Pulmonary artery endothelial cell (primary cell): Measurements from ENCODE around the gene WWOX. TPM values are rescaled to one million over a fixed set of nuclear protein-coding genes. Genes with fewer than 3 reads are reported as not detected.

Source experiments
- DNase-seq: peaks from one replicate; pipeline ENCODE4 v3.0.0-alpha.2; 2011; ENCODE audit warnings: low read depth, low spot score
- total RNA-seq: library from RNA; depleted of rRNA; stranded (reverse); fragments of >200 nt; gene quantifications from 2 replicates; pipeline ENCODE4 v1.2.3, GENCODE V29; 2014

The WWOX gene
- total RNA-seq, 1 donor from 2014 or later, result 15.9 TPM

DNA sequence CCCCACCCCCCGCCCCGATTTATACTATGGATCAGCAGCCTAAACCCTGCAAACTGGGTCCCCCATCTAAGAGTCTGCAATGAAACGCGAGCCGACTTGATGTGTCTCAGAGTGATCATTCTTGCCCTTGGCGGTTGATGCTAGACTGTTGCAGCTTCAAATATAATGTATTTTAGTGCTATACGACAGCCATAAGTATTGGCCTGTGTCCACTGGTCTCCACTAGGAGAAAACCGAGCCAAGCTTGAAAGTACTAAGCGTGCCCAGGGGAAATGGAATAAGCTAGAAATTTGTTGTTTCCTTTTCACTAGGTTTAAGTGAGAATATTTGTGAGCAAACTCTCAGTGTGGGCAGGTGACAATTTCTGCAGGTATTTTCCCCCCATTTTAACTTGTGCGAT is 789.9 kb downstream of the WWOX start:
- no peak for DNase-seq

DNA sequence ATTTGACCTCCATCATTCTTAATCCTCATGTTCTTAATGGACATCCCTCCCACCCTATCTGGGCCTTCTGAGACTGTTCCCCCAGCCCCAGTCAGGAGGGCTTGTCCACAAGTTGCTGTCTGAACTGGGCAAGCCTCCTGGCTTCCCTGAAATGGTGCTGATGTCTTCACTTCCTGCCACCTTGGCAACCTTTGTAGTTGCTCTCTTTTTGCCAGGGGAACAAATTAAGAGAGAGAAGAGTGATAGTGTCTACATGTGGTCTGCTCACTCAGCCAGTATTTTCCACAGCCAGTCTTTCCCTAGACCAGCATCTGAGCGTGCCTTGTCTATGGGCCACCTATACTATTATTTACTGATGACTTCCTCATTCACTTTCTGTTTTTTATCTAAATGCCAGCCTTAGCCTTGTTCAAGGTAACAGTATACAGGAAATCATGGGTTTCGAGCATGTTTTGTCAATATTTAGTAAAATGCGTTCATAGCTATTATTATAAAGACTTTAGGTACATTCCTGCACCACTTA is 791.0 kb downstream of the WWOX start:
- DNase-seq, result no peak

GRCh38 chr16:78892951-78893733 is 793.7 kb downstream of the WWOX start:
- DNase-seq, result no peak

GRCh38 chr16:78894886-78895285 is 795.4 kb downstream of the WWOX start:
- no peak for DNase-seq

GRCh38 chr16:78895681-78896080 is 796.2 kb downstream of the WWOX start:
- DNase-seq, result peak; percentile 58

DNA sequence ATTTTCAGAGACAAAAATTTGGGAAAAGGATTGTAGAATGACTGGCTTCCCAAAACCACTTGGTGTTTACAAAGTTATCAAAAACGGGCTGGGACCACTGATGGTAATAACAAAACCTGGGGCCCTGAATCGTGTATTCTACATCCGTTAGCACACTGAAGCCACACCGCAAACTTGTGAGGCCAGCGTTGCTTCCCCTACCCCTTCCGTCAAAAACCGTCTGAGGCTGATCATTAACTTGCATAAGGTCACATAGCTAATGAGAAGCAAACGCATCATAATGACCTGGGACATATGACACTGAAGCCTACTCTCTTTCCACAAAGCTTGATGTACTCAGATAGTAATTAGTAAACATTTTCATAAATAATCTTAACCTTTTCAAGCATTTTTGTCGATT is 796.8 kb downstream of the WWOX start:
- no peak for DNase-seq

DNA sequence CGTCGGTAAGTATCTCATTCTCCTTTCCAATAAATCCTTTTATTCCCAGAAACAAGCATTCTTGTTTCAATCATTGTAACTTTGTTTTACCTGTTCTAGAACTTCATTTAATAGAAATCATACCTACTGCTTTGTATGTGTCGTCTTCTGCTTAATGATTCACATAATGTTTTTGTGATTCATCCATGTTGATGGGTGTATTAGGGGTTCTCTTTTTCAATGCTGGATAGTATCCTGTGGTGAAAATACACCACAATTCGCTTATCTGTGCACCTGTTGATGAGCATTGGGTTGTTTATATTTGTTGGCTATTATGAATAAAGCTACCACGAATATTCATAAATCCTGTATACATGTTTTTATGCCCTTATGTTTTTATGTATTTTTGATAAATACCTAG is 797.8 kb downstream of the WWOX start:
- DNase-seq, result no peak

DNA sequence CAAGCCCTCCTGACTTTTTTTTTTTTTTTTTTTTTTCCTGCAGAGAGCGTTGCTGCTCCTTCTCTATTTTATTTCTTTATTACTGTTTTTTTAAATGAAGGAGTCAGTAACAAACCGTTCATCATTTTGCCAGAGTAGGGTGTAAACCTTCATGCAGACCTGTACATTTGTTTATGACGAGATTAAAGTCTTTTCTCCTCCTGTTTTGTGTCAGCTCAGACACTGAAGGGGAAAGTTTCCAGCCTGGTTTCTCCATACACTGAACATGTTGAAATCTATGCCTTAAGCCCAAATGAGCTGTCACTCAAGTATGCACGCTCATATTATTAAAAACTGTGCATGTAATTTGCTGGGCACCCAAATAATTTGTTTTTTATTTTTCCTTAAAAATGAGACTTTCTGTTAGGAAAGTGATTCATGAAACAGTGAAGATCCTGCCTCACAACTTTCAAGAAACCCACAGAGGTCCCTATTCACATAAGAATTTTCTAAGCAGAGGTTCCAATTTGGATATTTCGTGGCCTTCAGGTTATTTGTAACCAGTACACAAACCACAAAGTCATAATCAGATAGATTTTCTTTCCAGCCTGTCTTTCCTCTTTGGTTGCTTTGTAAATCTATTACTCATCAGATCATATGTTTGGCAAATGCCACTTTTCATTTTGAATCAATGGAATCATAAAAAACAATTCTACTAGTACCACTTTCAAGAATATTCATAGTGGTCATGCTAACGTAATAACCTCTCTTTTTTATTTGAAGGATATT is 800.8 kb downstream of the WWOX start:
- no peak for DNase-seq

DNA sequence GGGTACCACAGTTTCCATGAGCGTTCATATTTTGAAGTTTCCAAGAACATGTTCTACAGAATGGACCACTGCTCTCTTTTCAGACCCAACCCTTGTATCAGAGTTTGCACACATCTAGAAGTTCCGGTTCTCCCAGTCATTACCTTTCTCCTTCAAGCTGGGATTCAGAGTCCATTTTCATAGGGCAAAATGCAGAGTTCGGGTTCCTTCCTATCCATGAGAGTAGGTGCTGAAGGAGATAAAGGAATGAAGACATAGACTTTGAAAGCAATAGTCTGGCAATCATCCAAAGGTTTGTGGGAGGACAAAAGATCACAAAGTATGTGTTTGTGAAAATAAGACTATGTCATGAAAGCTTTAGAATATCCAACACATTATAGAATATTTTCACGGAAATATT is 801.5 kb downstream of the WWOX start:
- DNase-seq, result no peak

DNA sequence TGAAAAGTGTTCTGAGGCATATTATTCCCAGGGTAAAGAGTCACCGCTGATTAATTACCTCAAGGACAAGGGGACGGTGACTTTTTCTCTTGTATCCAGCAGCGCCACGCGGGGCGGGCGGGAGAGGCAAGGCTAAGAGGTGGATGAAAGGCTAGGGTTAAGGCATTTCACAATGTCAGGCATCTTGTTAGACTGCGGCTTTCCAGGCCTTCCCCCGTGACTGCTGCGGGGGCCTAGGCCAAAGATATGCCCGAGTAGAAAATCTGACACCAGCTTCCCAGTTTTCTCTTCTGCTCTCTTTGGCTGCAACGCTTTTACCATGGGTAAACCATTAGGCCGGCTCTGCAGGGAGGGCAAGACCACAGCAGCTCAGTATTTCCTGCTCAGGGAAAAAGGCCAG is 802.9 kb downstream of the WWOX start:
- DNase-seq, result no peak

DNA sequence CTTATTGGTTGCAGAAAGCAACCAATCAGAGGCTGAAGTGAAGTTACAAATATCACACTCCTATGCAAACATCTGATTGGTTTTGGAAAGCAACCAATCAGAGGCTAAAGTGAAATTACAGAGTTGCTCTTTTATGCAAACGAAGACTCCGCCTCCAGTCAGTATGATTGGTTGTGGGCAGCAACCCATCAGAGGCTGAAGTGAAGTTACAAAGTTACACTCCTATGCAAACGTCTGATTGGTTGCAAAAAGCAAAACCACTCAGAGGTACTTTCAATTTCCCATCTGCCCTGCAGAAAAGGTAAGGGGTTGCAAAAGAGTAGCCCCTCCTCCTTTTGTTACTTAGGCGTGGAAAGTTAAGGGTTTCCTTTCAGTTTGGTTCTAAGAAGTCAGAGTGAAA is 803.8 kb downstream of the WWOX start:
- DNase-seq, result no peak

- DNase-seq, result no peak
Observed at GRCh38 chr16:78903843-78904242, 804.4 kb downstream of the WWOX start.

DNA sequence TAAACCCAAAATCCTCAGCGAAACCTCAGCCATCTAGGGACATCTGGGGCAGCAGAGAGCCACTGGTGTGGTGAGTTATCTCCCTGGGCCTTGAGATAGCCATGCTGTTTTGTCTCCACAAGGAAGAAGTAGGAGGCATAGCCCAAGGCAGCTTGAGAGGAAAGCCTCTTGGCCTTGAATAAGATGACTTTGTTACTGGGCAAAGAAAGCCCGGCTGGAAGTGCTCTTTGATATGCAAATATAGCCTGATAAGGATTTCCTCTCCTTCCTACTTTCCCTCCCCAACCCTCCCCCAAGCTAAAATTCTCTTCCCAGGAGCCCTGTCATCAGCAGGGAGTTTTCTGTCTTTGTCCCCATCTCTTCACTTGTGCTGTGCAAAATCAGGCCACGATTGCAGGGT is 806.7 kb downstream of the WWOX start:
- no peak for DNase-seq

GRCh38 chr16:78909226-78909625 is 809.8 kb downstream of the WWOX start:
- no peak for DNase-seq

DNA sequence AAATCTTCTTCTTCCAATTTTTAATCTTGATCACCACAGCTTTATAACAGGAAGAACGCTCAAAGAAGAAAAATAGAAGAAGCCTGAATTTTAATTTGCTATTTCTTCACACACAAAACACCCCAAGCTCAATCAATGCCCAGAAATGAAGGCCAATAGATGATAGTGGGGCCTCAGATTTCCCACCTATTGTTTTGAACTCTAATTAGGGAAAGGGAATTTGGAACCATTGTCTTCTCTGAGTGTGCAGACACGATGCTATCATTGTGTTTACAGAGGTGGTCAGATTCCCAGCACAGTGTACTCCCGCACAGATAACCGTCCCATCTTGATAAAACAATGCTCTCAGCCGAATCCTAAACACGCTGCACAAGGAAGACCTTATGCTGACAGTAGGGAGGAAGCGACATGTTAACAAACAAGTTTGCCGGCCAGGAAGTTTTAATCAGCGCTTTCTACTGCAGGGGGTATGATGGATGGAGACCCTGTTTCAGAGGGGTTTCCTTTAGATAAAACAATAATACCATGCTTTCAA is 816.4 kb downstream of the WWOX start:
- DNase-seq, result no peak

GRCh38 chr16:78916928-78917545 is 817.6 kb downstream of the WWOX start:
- no peak for DNase-seq

DNA sequence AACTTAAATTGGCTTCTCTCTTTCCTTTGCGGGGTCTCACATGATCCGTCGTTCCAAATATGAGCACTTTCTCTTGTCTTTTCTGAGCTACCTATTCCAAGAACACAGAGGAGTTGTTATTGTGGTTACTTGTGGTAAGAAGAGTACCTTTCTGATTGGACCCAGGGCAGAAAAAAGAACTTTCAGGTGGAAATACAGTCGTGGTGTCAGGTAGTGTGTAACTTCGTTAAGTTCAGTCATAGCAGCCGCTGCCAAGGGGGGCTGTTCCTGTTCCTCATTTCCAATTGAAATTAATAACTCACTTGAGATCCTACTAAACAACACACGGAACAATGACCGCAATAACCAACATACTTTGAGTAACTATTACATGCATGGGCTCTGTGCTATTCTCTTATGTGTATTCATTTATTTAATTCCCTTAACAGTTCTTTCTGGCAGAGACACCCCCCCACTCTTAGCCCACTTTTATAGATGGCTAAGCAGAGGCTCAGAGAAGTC is 819.4 kb downstream of the WWOX start:
- no peak for DNase-seq

DNA sequence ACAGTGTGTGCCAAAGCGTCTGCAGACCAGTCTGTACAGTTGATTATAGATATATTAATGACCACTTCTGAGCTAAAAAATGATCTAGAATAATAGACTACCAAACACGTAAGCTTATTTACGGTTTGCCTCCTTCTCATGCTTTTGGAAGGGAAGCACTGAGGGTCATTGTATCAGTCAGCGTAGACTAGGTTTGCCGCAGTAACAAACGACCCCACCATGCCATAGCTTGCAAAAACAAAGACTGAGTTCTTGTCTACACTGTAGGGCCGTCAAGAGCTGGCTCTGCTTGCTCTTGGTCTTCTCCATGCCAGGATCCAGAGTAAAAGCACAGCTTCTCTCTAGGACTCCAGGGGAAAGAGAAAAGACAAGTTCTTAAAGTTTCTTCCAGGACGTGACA is 820.4 kb downstream of the WWOX start:
- DNase-seq, result no peak

- no peak for DNase-seq
Observed at GRCh38 chr16:78920621-78921020, 821.2 kb downstream of the WWOX start.

DNA sequence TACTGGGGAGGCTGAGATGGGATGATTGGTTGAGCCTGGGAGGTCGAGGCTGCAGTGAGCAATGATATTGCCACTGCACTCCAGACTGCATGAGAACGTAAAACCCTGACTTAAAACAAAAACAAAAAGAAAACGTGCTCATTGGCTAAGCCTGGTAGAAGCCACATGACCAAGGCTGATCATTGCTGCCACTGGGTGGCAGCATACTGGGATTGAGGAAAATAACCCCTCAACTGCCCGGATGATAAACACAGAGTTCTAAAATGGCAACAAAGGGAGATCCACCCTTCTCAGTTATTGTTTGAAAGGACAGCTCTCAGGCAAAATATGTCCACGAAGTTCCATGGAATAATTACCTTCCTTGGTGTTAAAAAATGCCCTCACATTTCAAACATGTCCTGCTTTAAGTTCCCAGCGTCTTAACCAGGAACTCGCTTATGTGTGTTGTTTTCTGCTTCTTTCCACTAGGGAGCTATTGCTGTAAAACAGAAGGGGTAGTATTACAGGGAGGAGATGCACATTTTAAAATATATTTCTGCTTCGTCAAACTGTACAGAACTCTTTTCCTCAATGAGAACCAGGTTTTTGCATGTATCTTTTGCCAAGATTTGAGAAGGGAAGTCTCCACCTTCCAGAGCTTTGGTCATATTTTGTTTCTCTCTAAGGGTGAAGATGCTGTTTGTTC is 825.8 kb downstream of the WWOX start:
- no peak for DNase-seq

DNA sequence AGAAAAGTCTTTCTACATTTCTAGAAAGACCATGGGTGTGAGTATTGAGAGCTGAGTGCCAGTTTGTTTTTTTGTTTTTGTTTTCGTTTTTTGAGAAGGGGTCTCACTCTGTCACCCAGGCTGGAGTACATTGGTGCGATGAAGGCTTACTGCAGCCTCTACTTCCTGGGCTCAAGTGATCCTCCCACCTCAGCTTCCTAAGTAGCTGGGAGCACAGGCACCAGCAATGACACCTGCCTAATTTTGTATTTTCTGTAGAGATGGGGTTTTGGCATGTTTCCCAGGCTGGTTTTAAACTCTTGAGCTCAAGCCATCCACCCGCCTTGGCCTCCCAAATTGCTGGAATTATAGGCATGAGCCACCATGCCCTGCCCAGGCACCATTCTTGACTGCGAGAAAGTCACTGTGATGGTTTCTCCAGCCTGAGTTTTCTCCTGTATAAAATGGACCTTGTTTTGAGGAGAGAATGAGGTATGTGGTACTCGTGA is 827.3 kb downstream of the WWOX start:
- DNase-seq, result no peak
